HTR-8/SVneo (cell line): ENCODE results near the gene KLF14.
"Not testable (repeated sequence)": the region's sequence is repeated elsewhere in the genome, so short reads cannot be mapped to it uniquely, and the experiment has no call there.

Experiments
- DNase-seq: peaks from one replicate; pipeline ENCODE4 v3.0.0; 2011; ENCODE audit warnings: low spot score, mixed read lengths; ENCODE audit not compliant: insufficient read length
- FAIRE-seq: peaks from 2 replicates; lab custom pipeline; 2011; peaks lifted over from hg19 to GRCh38; lab: Jason Lieb, UNC

Gene KLF14

GRCh38 chr7:130733931-130734814, at the start of gene KLF14:
KLF14 (minus strand) TSS chr7:130734207; CDS start chr7:130734033, 174 bp downstream.
- DNase-seq (peak; percentile 19), FAIRE-seq (no peak)

- FAIRE-seq (no peak), DNase-seq (no peak)
Measured at GRCh38 chr7:130781346-130781745, 47.3 kb upstream of the KLF14 start.

GRCh38 chr7:130777426-130777825, 43.4 kb upstream of the KLF14 start:
- FAIRE-seq, result no peak
- DNase-seq, result no peak

GRCh38 chr7:130772456-130772855, 38.4 kb upstream of the KLF14 start:
- not testable (repeated sequence) for FAIRE-seq, DNase-seq

GRCh38 chr7:130768854-130769253, 34.8 kb upstream of the KLF14 start:
- no peak for FAIRE-seq
- DNase-seq, result no peak

GRCh38 chr7:130764569-130764968, 30.6 kb upstream of the KLF14 start:
- not testable (repeated sequence) for FAIRE-seq, DNase-seq

GRCh38 chr7:130758429-130759056, 24.5 kb upstream of the KLF14 start:
- FAIRE-seq (no peak), DNase-seq (peak; percentile 38)

- no peak for FAIRE-seq
- DNase-seq, result no peak
Measured at GRCh38 chr7:130756316-130756715, 22.3 kb upstream of the KLF14 start.

GRCh38 chr7:130752424-130752823, 18.4 kb upstream of the KLF14 start:
- FAIRE-seq (no peak), DNase-seq (no peak)

- no peak for FAIRE-seq
- no peak for DNase-seq
Measured at GRCh38 chr7:130750755-130751154, 16.7 kb upstream of the KLF14 start.

- no peak for DNase-seq
- FAIRE-seq, result no peak
Measured at GRCh38 chr7:130748531-130749389, 14.8 kb upstream of the KLF14 start.

- no peak for FAIRE-seq
Measured at GRCh38 chr7:130741331-130741995, 7.5 kb upstream of the KLF14 start.

GRCh38 chr7:130740606-130741005, 6.6 kb upstream of the KLF14 start:
- no peak for DNase-seq
- no peak for FAIRE-seq

More at GRCh38 chr7:130741331-130741995, 7.5 kb upstream of the KLF14 start:
- DNase-seq, result no peak

- FAIRE-seq (no peak), DNase-seq (no peak)
Measured at GRCh38 chr7:130736298-130736900, 2.4 kb upstream of the KLF14 start.

- FAIRE-seq, result no peak
- no peak for DNase-seq
Measured at GRCh38 chr7:130734815-130735716, 1.1 kb upstream of the KLF14 start.

- peak; percentile 11 for DNase-seq
- no peak for FAIRE-seq
Measured at GRCh38 chr7:130732980-130733930, 752 bp downstream of the KLF14 start.

GRCh38 chr7:130723784-130724183, 10.2 kb downstream of the KLF14 start:
- no peak for FAIRE-seq
- DNase-seq, result no peak
